Thoracic aorta endothelial cell (primary cell): ENCODE data around the gene MUC13. TPM values are rescaled to one million over a fixed set of nuclear protein-coding genes. Genes with fewer than 3 reads are reported as not detected.

Experiments used
- total RNA-seq: library from RNA; depleted of rRNA; stranded (reverse); fragments of >200 nt; gene quantifications from 2 replicates; pipeline ENCODE4 v1.2.3, GENCODE V29; 2012

Gene MUC13
- total RNA-seq = under 0.01 TPM in 1 of 2 replicates, not detected in the other

GRCh38 chr3:124934577-124934976 is at the start of gene MUC13:
MUC13 (minus strand) TSS chr3:124934751; CDS start chr3:124934712, 39 bp downstream.

DNA sequence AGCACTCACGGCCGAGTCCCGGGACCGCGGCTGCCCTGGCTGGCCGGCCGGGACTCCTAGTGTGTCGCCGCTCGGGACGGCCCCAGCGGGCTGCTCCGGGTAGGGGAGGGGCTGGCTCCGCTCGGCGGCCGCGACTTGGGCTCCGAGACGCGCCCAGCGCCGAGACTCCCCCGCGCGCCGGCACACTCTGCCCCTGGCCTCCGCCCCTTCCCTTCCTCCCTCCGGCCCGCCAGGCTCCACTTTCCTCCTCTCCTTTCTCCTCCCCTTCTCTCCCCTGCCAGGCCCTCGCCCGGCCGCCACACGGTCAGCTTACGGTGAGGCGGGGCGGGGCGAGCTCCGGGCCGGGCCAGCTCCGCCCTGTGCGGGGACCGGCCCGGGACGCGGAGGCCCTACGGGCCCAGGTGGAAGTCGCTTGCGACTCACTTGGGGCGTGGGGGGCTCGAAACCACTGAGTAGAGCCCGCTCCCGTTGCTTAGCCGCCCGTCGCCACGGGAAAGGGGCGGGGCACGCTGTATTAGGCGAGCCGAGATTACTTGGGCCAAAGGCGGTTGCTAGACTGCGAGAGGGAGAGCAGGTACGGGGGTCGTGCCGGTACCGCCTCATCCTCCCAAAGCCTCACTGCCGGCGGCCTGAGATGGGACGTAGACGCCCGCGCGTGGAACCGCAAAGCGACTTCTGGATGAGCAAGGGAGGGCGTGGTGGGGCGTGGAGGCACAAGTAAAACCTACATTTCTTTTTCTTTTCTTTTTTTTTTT is 47.2 kb downstream of the MUC13 start, which contains the start of gene ITGB5:
ITGB5 (minus strand) TSS at position 189 of the 755 bp plus-strand sequence. CDS start 365 bp downstream, outside the sequence.

Other genes with a start within 250 kb of the MUC13 start
- gene UMPS, start 204.3 kb downstream of the MUC13 start, total RNA-seq = 44.9 and 45.3 TPM in 2 replicates
- gene ITGB5, start 47.4 kb downstream of the MUC13 start, total RNA-seq = 130 and 149 TPM in 2 replicates
- 77.9 and 80.6 TPM in 2 replicates for gene HEG1, start 121.2 kb upstream of the MUC13 start, total RNA-seq